Dendritic cell treated with granulocyte-macrophage colony-stimulating factor and Interleukin-4, amounts not matched to agents 40 ng/mL and 50 ng/mL, for 4 days (primary cell): Measurements from ENCODE around the gene RYR3.

Experiments
- H3K27ac Mint-ChIP-seq: one replicate; pipeline ENCODE4 v1.8.0; 2022; ENCODE audit warnings: mild to moderate bottlenecking, mixed read lengths
- H3K27me3 Mint-ChIP-seq: one replicate; pipeline ENCODE4 v1.8.0; 2022; ENCODE audit warnings: mild to moderate bottlenecking, mixed read lengths
- H3K36me3 Mint-ChIP-seq: one replicate; pipeline ENCODE4 v1.8.0; 2022; ENCODE audit warnings: low read depth, mixed read lengths
- H3K4me1 Mint-ChIP-seq: one replicate; pipeline ENCODE4 v1.8.0; 2022; ENCODE audit warnings: low read depth, mixed read lengths
- H3K4me3 Mint-ChIP-seq: one replicate; pipeline ENCODE4 v1.8.0; 2022; ENCODE audit warnings: mild to moderate bottlenecking, moderate library complexity, mixed read lengths
- H3K9me3 Mint-ChIP-seq: one replicate; pipeline ENCODE4 v1.8.0; 2022; ENCODE audit warnings: mixed read lengths
- intact Hi-C: fragments of 100-400 bp; cut with micrococcal nuclease; formaldehyde crosslinking; loops from one replicate; pipeline ENCODE4 v1.15.0; 2022

The RYR3 gene

GRCh38 chr15:33636958-33637357 lies 326.2 kb downstream of the RYR3 start:
- Mint-ChIP-seq H3K27ac (no peak overlapping the region), H3K4me1 (no peaks in the 10 kb centered on the region), H3K27me3 (peaks cover 4% of the 10 kb centered on the region), H3K9me3 (no peaks in the 10 kb centered on the region), H3K36me3 (no peaks in the 10 kb centered on the region), H3K4me3 (no peak overlapping the region)
- intact Hi-C loops = no loop called here

- H3K27ac Mint-ChIP-seq = no peak overlapping the region
- H3K27me3 Mint-ChIP-seq = peaks cover 4% of the 10 kb centered on the region
- no peaks in the 10 kb centered on the region for H3K9me3 Mint-ChIP-seq
- no peaks in the 10 kb centered on the region for H3K36me3 Mint-ChIP-seq
- H3K4me3 Mint-ChIP-seq = no peak overlapping the region
- intact Hi-C loops = no loop called here
- H3K4me1 Mint-ChIP-seq = no peaks in the 10 kb centered on the region
These were observed 327.7 kb downstream of the RYR3 start for GRCh38 chr15:33638453-33638852.

GRCh38 chr15:33639051-33639450 lies 328.3 kb downstream of the RYR3 start:
- H3K27ac Mint-ChIP-seq = no peak overlapping the region
- intact Hi-C loops = no loop called here
- no peak overlapping the region for H3K4me3 Mint-ChIP-seq
- no peaks in the 10 kb centered on the region for H3K36me3 Mint-ChIP-seq
- peaks cover 4% of the 10 kb centered on the region for H3K27me3 Mint-ChIP-seq
- no peaks in the 10 kb centered on the region for H3K9me3 Mint-ChIP-seq
- no peaks in the 10 kb centered on the region for H3K4me1 Mint-ChIP-seq

GRCh38 chr15:33639456-33639855 lies 328.7 kb downstream of the RYR3 start:
- peaks cover 4% of the 10 kb centered on the region for H3K27me3 Mint-ChIP-seq
- no peaks in the 10 kb centered on the region for H3K4me1 Mint-ChIP-seq
- H3K9me3 Mint-ChIP-seq = no peaks in the 10 kb centered on the region
- intact Hi-C loops = no loop called here
- H3K27ac Mint-ChIP-seq = no peak overlapping the region
- no peak overlapping the region for H3K4me3 Mint-ChIP-seq
- no peaks in the 10 kb centered on the region for H3K36me3 Mint-ChIP-seq

- H3K9me3 Mint-ChIP-seq = no peaks in the 10 kb centered on the region
- no peaks in the 10 kb centered on the region for H3K4me1 Mint-ChIP-seq
- intact Hi-C loops = no loop called here
- H3K4me3 Mint-ChIP-seq = no peak overlapping the region
- peaks cover 4% of the 10 kb centered on the region for H3K27me3 Mint-ChIP-seq
- H3K36me3 Mint-ChIP-seq = no peaks in the 10 kb centered on the region
- no peak overlapping the region for H3K27ac Mint-ChIP-seq
These were observed 329.2 kb downstream of the RYR3 start for GRCh38 chr15:33639978-33640377.

GRCh38 chr15:33641069-33641468 lies 330.3 kb downstream of the RYR3 start:
- no peaks in the 10 kb centered on the region for H3K36me3 Mint-ChIP-seq
- H3K4me3 Mint-ChIP-seq = no peak overlapping the region
- H3K4me1 Mint-ChIP-seq = no peaks in the 10 kb centered on the region
- intact Hi-C loops = no loop called here
- H3K9me3 Mint-ChIP-seq = no peaks in the 10 kb centered on the region
- no peak overlapping the region for H3K27ac Mint-ChIP-seq
- peaks cover 4% of the 10 kb centered on the region for H3K27me3 Mint-ChIP-seq

- no peaks in the 10 kb centered on the region for H3K9me3 Mint-ChIP-seq
- intact Hi-C loops = no loop called here
- no peaks in the 10 kb centered on the region for H3K36me3 Mint-ChIP-seq
- H3K27me3 Mint-ChIP-seq = peaks cover 4% of the 10 kb centered on the region
- H3K4me3 Mint-ChIP-seq = no peak overlapping the region
- H3K27ac Mint-ChIP-seq = no peak overlapping the region
- no peaks in the 10 kb centered on the region for H3K4me1 Mint-ChIP-seq
These were observed 333.5 kb downstream of the RYR3 start for GRCh38 chr15:33644304-33644703.

- H3K9me3 Mint-ChIP-seq = no peaks in the 10 kb centered on the region
- H3K4me3 Mint-ChIP-seq = no peak overlapping the region
- no peak overlapping the region for H3K27ac Mint-ChIP-seq
- H3K36me3 Mint-ChIP-seq = no peaks in the 10 kb centered on the region
- intact Hi-C loops = no loop called here
- no peaks in the 10 kb centered on the region for H3K4me1 Mint-ChIP-seq
- H3K27me3 Mint-ChIP-seq = peaks cover under 1% of the 10 kb centered on the region
These were observed 336.0 kb downstream of the RYR3 start for GRCh38 chr15:33646744-33647143.

- intact Hi-C loops = no loop called here
- Mint-ChIP-seq H3K27me3 (no peaks in the 10 kb centered on the region), H3K27ac (no peak overlapping the region)
These were observed 338.6 kb downstream of the RYR3 start for GRCh38 chr15:33649217-33649933.

GRCh38 chr15:33654860-33655259 lies 344.1 kb downstream of the RYR3 start:
- Mint-ChIP-seq H3K36me3 (no peaks in the 10 kb centered on the region), H3K27ac (no peak overlapping the region), H3K4me1 (no peaks in the 10 kb centered on the region), H3K9me3 (no peaks in the 10 kb centered on the region), H3K27me3 (no peaks in the 10 kb centered on the region), H3K4me3 (no peak overlapping the region)
- intact Hi-C loops = no loop called here

More at GRCh38 chr15:33649217-33649933, 338.6 kb downstream of the RYR3 start:
- Mint-ChIP-seq H3K4me3 (no peak overlapping the region), H3K9me3 (no peaks in the 10 kb centered on the region), H3K4me1 (no peaks in the 10 kb centered on the region), H3K36me3 (no peaks in the 10 kb centered on the region)

- no peaks in the 10 kb centered on the region for H3K9me3 Mint-ChIP-seq
- H3K36me3 Mint-ChIP-seq = no peaks in the 10 kb centered on the region
- no peak overlapping the region for H3K27ac Mint-ChIP-seq
- intact Hi-C loops = no loop called here
- H3K4me3 Mint-ChIP-seq = no peak overlapping the region
- no peaks in the 10 kb centered on the region for H3K27me3 Mint-ChIP-seq
- H3K4me1 Mint-ChIP-seq = no peaks in the 10 kb centered on the region
These were observed 344.7 kb downstream of the RYR3 start for GRCh38 chr15:33655488-33655887.

GRCh38 chr15:33656168-33656567 lies 345.4 kb downstream of the RYR3 start:
- intact Hi-C loops = no loop called here
- Mint-ChIP-seq H3K36me3 (no peaks in the 10 kb centered on the region), H3K9me3 (no peaks in the 10 kb centered on the region), H3K27ac (no peak overlapping the region), H3K27me3 (no peaks in the 10 kb centered on the region), H3K4me3 (no peak overlapping the region), H3K4me1 (no peaks in the 10 kb centered on the region)

GRCh38 chr15:33660151-33660550 lies 349.4 kb downstream of the RYR3 start:
- no peaks in the 10 kb centered on the region for H3K4me1 Mint-ChIP-seq
- no peak overlapping the region for H3K4me3 Mint-ChIP-seq
- no peaks in the 10 kb centered on the region for H3K27me3 Mint-ChIP-seq
- no peaks in the 10 kb centered on the region for H3K36me3 Mint-ChIP-seq
- H3K27ac Mint-ChIP-seq = no peak overlapping the region
- H3K9me3 Mint-ChIP-seq = no peaks in the 10 kb centered on the region
- intact Hi-C loops = no loop called here

- H3K4me3 Mint-ChIP-seq = no peak overlapping the region
- no peaks in the 10 kb centered on the region for H3K4me1 Mint-ChIP-seq
- H3K27ac Mint-ChIP-seq = no peak overlapping the region
- intact Hi-C loops = no loop called here
- no peaks in the 10 kb centered on the region for H3K9me3 Mint-ChIP-seq
- H3K36me3 Mint-ChIP-seq = no peaks in the 10 kb centered on the region
- H3K27me3 Mint-ChIP-seq = no peaks in the 10 kb centered on the region
These were observed 351.2 kb downstream of the RYR3 start for GRCh38 chr15:33662014-33662413.

GRCh38 chr15:33664947-33665346 lies 354.2 kb downstream of the RYR3 start:
- Mint-ChIP-seq H3K9me3 (no peaks in the 10 kb centered on the region), H3K4me1 (no peaks in the 10 kb centered on the region), H3K27ac (no peak overlapping the region), H3K4me3 (no peak overlapping the region), H3K36me3 (no peaks in the 10 kb centered on the region), H3K27me3 (peaks cover 1% of the 10 kb centered on the region)
- intact Hi-C loops = no loop called here
